SH-SY5Y (cell line): ENCODE results near the gene ITPR2.

ENCODE experiments used
- GATA2 ChIP-seq: IDR thresholded peaks from 2 replicates; pipeline ENCODE4 v1.6.1; 2011; ENCODE audit warnings: mild to moderate bottlenecking, low read depth, low read length
- GATA3 ChIP-seq: IDR thresholded peaks from 2 replicates; pipeline ENCODE4 v1.6.1; 2011; ENCODE audit warnings: low read depth, mild to moderate bottlenecking, low read length, moderate library complexity

Gene ITPR2

GRCh38 chr12:26727482-26728204, 105.4 kb downstream of the ITPR2 start:
- TF ChIP-seq GATA3 (no peak), GATA2 (no peak)

- TF ChIP-seq GATA3 (no peak), GATA2 (no peak)
Measured at GRCh38 chr12:26726956-26727355, 106.0 kb downstream of the ITPR2 start.

GRCh38 chr12:26725276-26725916, 107.6 kb downstream of the ITPR2 start:
- TF ChIP-seq GATA3: no peak
- TF ChIP-seq GATA2: no peak

- TF ChIP-seq GATA2: no peak
- TF ChIP-seq GATA3: no peak
Measured at GRCh38 chr12:26724309-26724702, 108.7 kb downstream of the ITPR2 start.

GRCh38 chr12:26723379-26724308, 109.3 kb downstream of the ITPR2 start:
- TF ChIP-seq GATA3 (no peak), GATA2 (no peak)

- TF ChIP-seq GATA3: no peak
- no peak for TF ChIP-seq GATA2
Measured at GRCh38 chr12:26721800-26722199, 111.2 kb downstream of the ITPR2 start.

- TF ChIP-seq GATA2: no peak
- no peak for TF ChIP-seq GATA3
Measured at GRCh38 chr12:26719852-26720251, 113.1 kb downstream of the ITPR2 start.

GRCh38 chr12:26717757-26718156, 115.2 kb downstream of the ITPR2 start:
- TF ChIP-seq GATA2 (no peak), GATA3 (no peak)

- TF ChIP-seq GATA2 (no peak), GATA3 (no peak)
Measured at GRCh38 chr12:26715232-26715631, 117.8 kb downstream of the ITPR2 start.

GRCh38 chr12:26713885-26714383, 119.1 kb downstream of the ITPR2 start:
- TF ChIP-seq GATA2 (no peak), GATA3 (no peak)

GRCh38 chr12:26712892-26713291, 120.1 kb downstream of the ITPR2 start:
- no peak for TF ChIP-seq GATA2
- TF ChIP-seq GATA3: no peak

GRCh38 chr12:26711569-26711968, 121.4 kb downstream of the ITPR2 start:
- TF ChIP-seq GATA3 (no peak), GATA2 (no peak)

- TF ChIP-seq GATA3 (no peak), GATA2 (no peak)
Measured at GRCh38 chr12:26711072-26711471, 121.9 kb downstream of the ITPR2 start.

- TF ChIP-seq GATA3: no peak
- TF ChIP-seq GATA2: no peak
Measured at GRCh38 chr12:26705851-26706250, 127.1 kb downstream of the ITPR2 start.
